A549 (cell line): Measurements from ENCODE around the gene YIPF5. TPM values are rescaled to one million over a fixed set of nuclear protein-coding genes. Genes with fewer than 3 reads are reported as not detected.

Experiments
- ATAC-seq, 2 experiments: fragments of 200-7000 bp in 1 of 2; fragments of >200 bp in 1 of 2; cut with Nextera tagmentation in 1 of 2; cut with Tn5 transposase in 1 of 2; 3 replicates each; pipeline versions ENCODE4 v1.8.0 to v1.9.1; 2018 to 2020; ENCODE audit warnings: mild to moderate bottlenecking in 1 of 2, moderate library complexity in 1 of 2
- CTCF ChIA-PET: fragments of 300-600 bp; sonication (Branson Sonifier 250); formaldehyde crosslinking; extraction: SDS; loops from one replicate; lab custom pipeline; 2021; ENCODE audit warnings: antibody characterized with exemption, inconsistent platforms; lab: Yijun Ruan, JAX
- POLR2A ChIA-PET: fragments of 350-600 bp; formaldehyde crosslinking; extraction: SDS; loops from one replicate; lab custom pipeline; 2021; ENCODE audit warnings: antibody characterized with exemption, inconsistent platforms; lab: Yijun Ruan, JAX
- DNase-seq, 2 experiments: peaks; one replicate each; pipeline versions ENCODE4 v3.0.0 to v3.0.0-alpha.2; 2011 to 2016; ENCODE audit warnings: low read depth in 1 of 2, low spot score in 1 of 2
- FAIRE-seq: peaks from 2 replicates; lab custom pipeline; 2011; peaks lifted over from hg19 to GRCh38; lab: Jason Lieb, UNC
- H3K27ac ChIP-seq, 2 experiments: fragments of >200 bp; sonication (Bioruptor Twin); formaldehyde crosslinking; 3 replicates each; pipeline ENCODE4 v1.5.1; 2016 to 2017
- H3K4me1 ChIP-seq: fragments of >200 bp; sonication (Bioruptor Twin); formaldehyde crosslinking; 3 replicates; pipeline ENCODE4 v1.6.1; 2016
- H3K4me2 ChIP-seq: fragments of >200 bp; sonication (Bioruptor Twin); formaldehyde crosslinking; 3 replicates; pipeline ENCODE4 v1.6.1; 2016
- H3K4me3 ChIP-seq: fragments of >200 bp; sonication (Bioruptor Twin); formaldehyde crosslinking; 3 replicates; pipeline ENCODE4 v1.5.1; 2016
- H3K9me3 ChIP-seq: fragments of >200 bp; sonication (Bioruptor Twin); formaldehyde crosslinking; 3 replicates; pipeline ENCODE4 v1.6.1; 2016
- CBX8 ChIP-seq: fragments of 200-600 bp; sonication (generic); IDR thresholded peaks from 2 replicates; pipeline ENCODE4 v1.6.1; 2016
- CEBPB ChIP-seq, 2 experiments: fragments of >200 bp in 1 of 2; sonication (Bioruptor Twin) in 1 of 2; formaldehyde crosslinking in 1 of 2; IDR thresholded peaks; 2 replicates each; pipeline ENCODE4 v1.6.1; 2012 to 2016
- CHD2 ChIP-seq: fragments of 150-350 bp; IDR thresholded peaks from 2 replicates; pipeline ENCODE4 v1.6.1; 2014; ENCODE audit warnings: low read length; ENCODE audit not compliant: partially characterized antibody
- EHMT2 ChIP-seq: fragments of 200-600 bp; sonication (generic); IDR thresholded peaks from 2 replicates; pipeline ENCODE4 v1.6.1; 2016; ENCODE audit warnings: antibody characterized with exemption, low read depth, mild to moderate bottlenecking, moderate library complexity
- EP300 ChIP-seq, 2 experiments: fragments of >200 bp; sonication (Bioruptor Twin); formaldehyde crosslinking; IDR thresholded peaks; 2 replicates in 1 of 2; 3 replicates in 1 of 2; pipeline ENCODE4 v1.6.1; 2016 to 2017
- FOXS1 ChIP-seq: fragments of 250-450 bp; sonication (Bioruptor Pico); IDR thresholded peaks from 2 replicates; pipeline ENCODE4 v1.5.0; 2020; ENCODE audit warnings: mild to moderate bottlenecking, moderate library complexity
- HDAC2 ChIP-seq: fragments of 200-600 bp; sonication (generic); IDR thresholded peaks from 2 replicates; pipeline ENCODE4 v1.6.1; 2016
- HOXB5 ChIP-seq: fragments of 250-450 bp; sonication (Bioruptor Pico); IDR thresholded peaks from 2 replicates; pipeline ENCODE4 v1.5.0; 2020; ENCODE audit warnings: mild to moderate bottlenecking, moderate library complexity
- JUNB ChIP-seq: fragments of >200 bp; sonication (Bioruptor Twin); formaldehyde crosslinking; IDR thresholded peaks from 2 replicates; pipeline ENCODE4 v1.6.1; 2016
- KDM1A ChIP-seq: fragments of 200-600 bp; sonication (generic); IDR thresholded peaks from 2 replicates; pipeline ENCODE4 v1.6.1; 2016; ENCODE audit warnings: low read depth, mild to moderate bottlenecking
- MAFK ChIP-seq: fragments of 450-650 bp; IDR thresholded peaks from 2 replicates; pipeline ENCODE4 v1.6.1; 2014; ENCODE audit not compliant: partially characterized antibody
- MAX ChIP-seq: IDR thresholded peaks from 2 replicates; pipeline ENCODE4 v1.6.1; 2012
- NFE2L2 ChIP-seq: fragments of 150-350 bp; conservative IDR thresholded peaks from 2 replicates; pipeline ENCODE4 v1.6.1; 2014; ENCODE audit warnings: low read length
- NR3C1 ChIP-seq: fragments of >200 bp; sonication (Bioruptor Twin); formaldehyde crosslinking; IDR thresholded peaks from 3 replicates; pipeline ENCODE4 v1.6.1; 2017
- PHF8 ChIP-seq: fragments of 200-600 bp; sonication (generic); IDR thresholded peaks from 2 replicates; pipeline ENCODE4 v1.6.1; 2016; ENCODE audit warnings: low read depth, mild to moderate bottlenecking, antibody characterized with exemption, moderate library complexity, borderline replicate concordance
- POLR2A ChIP-seq: IDR thresholded peaks from 2 replicates; pipeline ENCODE4 v1.6.1; 2012; ENCODE audit warnings: mild to moderate bottlenecking, low read length
- POLR2AphosphoS2 ChIP-seq: conservative IDR thresholded peaks from 2 replicates; pipeline ENCODE4 v1.6.1; 2012; ENCODE audit warnings: low read length, improper control_type of control experiment, inconsistent platforms
- RAD21 ChIP-seq, 2 experiments: fragments of >200 bp in 1 of 2; sonication (Bioruptor Twin) in 1 of 2; formaldehyde crosslinking in 1 of 2; IDR thresholded peaks in 1 of 2; conservative IDR thresholded peaks in 1 of 2; 2 replicates in 1 of 2; 3 replicates in 1 of 2; pipeline ENCODE4 v1.6.1; 2012 to 2018; ENCODE audit warnings: inconsistent platforms in 1 of 2
- RARB ChIP-seq: fragments of 250-450 bp; sonication (Bioruptor Pico); IDR thresholded peaks from 2 replicates; pipeline ENCODE4 v1.8.0; 2021; ENCODE audit warnings: mild to moderate bottlenecking, moderate library complexity
- REST ChIP-seq: fragments of 200-600 bp; sonication (generic); IDR thresholded peaks from 2 replicates; pipeline ENCODE4 v1.6.1; 2016; ENCODE audit warnings: antibody characterized with exemption, mild to moderate bottlenecking, moderate library complexity
- RNF2 ChIP-seq: fragments of 200-600 bp; sonication (generic); IDR thresholded peaks from 2 replicates; pipeline ENCODE4 v1.6.1; 2016; ENCODE audit warnings: low read depth, mild to moderate bottlenecking, antibody characterized with exemption, moderate library complexity, borderline replicate concordance
- SMC3 ChIP-seq: fragments of >200 bp; sonication (Bioruptor Twin); formaldehyde crosslinking; IDR thresholded peaks from 3 replicates; pipeline ENCODE4 v1.6.1; 2018; ENCODE audit warnings: inconsistent platforms
- SREBF2 ChIP-seq: fragments of 450-650 bp; IDR thresholded peaks from 2 replicates; pipeline ENCODE4 v1.6.1; 2014; ENCODE audit warnings: mild to moderate bottlenecking, moderate library complexity
- ZC3H11A ChIP-seq: fragments of 450-650 bp; IDR thresholded peaks from 2 replicates; pipeline ENCODE4 v1.6.1; 2014; ENCODE audit warnings: antibody characterized with exemption, mild to moderate bottlenecking
- ZFP36 ChIP-seq: fragments of 450-650 bp; IDR thresholded peaks from 2 replicates; pipeline ENCODE4 v1.6.1; 2014; ENCODE audit warnings: borderline replicate concordance; ENCODE audit not compliant: partially characterized antibody
- ZNF302 ChIP-seq: fragments of 250-450 bp; sonication (Bioruptor Pico); IDR thresholded peaks from 2 replicates; pipeline ENCODE4 v1.9.0; 2021; ENCODE audit warnings: inconsistent platforms, mild to moderate bottlenecking, moderate library complexity
- ZSCAN20 ChIP-seq: fragments of 250-450 bp; sonication (Bioruptor Pico); IDR thresholded peaks from 2 replicates; pipeline ENCODE4 v1.8.0; 2022; ENCODE audit warnings: mild to moderate bottlenecking, moderate library complexity
- WGBS: methylation state at CpG from one replicate; pipeline ENCODE4 v1.1.6; 2017; ENCODE audit errors: missing lambda C conversion rate; 5-methylcytosine and 5-hydroxymethylcytosine counted together
- polyA plus RNA-seq, 4 experiments: library from polyadenylated mRNA; depleted of rRNA in 3 of 4; stranded (reverse); fragments of >200 nt; fragmentation: RNase III in 1 of 4; extraction: RNeasy Plus Mini Kit Qiagen cat#74134 plus additional on column Dnase treatment in 1 of 4; gene quantifications; 2 replicates in 3 of 4; 3 replicates in 1 of 4; pipeline ENCODE4 v1.2.3, GENCODE V29; 2011 to 2017
- TF ChIP-seq, protein P1 (sequence below): fragments of >200 bp; sonication (Bioruptor Twin); formaldehyde crosslinking; IDR thresholded peaks from 3 replicates; pipeline ENCODE4 v1.5.1; 2016
- TF ChIP-seq, protein P2 (sequence below): fragments of 250-450 bp; sonication (Bioruptor Pico); IDR thresholded peaks from 2 replicates; pipeline ENCODE4 v1.5.0; 2020; ENCODE audit warnings: low read depth, mild to moderate bottlenecking, moderate library complexity

Gene YIPF5
- polyA plus RNA-seq, 2 of the 4 experiments (the other 2 are of a cell fraction): 54.9 to 80.2 TPM

DNA sequence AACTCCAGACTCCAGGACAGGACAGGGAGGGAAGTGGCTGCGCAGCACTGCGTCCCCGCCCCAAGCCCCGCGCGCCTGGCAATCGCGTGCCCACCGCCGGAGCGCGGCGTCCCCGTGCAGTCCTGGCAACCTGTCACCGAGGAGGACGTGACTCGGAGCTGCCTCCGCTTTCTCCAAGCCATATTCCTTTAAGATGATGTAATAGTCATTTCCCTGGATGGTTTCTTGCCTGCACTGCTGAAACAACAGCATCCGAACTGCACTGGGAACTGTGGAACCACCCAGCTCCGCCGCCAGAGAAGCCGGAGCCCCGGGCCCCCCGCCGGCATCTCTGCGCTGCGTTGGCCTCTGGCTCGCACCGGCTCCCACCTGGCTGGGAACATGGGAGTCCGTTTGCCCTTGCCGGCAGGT is 34.7 kb upstream of the YIPF5 start:
- peak; percentile 64 to 78 for ATAC-seq
- peak overlapping the region; percentile 48 for H3K4me3 ChIP-seq

GRCh38 chr5:144203750-144204596 is 33.5 kb upstream of the YIPF5 start:
- Histone ChIP-seq H3K27ac (no peak overlapping the region), H3K4me1 (peaks cover 25% of the 10 kb centered on the region), H3K9me3 (no peaks in the 10 kb centered on the region), H3K4me2 (no peak overlapping the region), H3K4me3 (no peak overlapping the region)
- 45% methylated on average over 10 of the region's 10 CpGs for WGBS
- ATAC-seq: peak; percentile 63 to 75; a peak in 4 of 6 replicates
- ChIA-PET CTCF (interaction anchor here (0.6 to 3.2 kb wide), 38 partner anchors 8 to 1909 kb away, joined by 3 to 29 read pairs (median 4); partner anchors contain the start of gene PLAC8L1), POLR2A (no interaction called here)
- peak; percentile 99 for FAIRE-seq
- DNase-seq: peak in 1 of 2 experiments; percentile 79
- TF ChIP-seq ZNF302 (CRISPR knock-in tag): no peak
- peak; percentile 91 to 93 for TF ChIP-seq RAD21 (conservative IDR thresholded peaks at IDR 0.05 in 1 of 2, IDR thresholded peaks at IDR 0.05 in 1 of 2)
- TF ChIP-seq SMC3: peak; percentile 78
- TF ChIP-seq, protein P1, sequence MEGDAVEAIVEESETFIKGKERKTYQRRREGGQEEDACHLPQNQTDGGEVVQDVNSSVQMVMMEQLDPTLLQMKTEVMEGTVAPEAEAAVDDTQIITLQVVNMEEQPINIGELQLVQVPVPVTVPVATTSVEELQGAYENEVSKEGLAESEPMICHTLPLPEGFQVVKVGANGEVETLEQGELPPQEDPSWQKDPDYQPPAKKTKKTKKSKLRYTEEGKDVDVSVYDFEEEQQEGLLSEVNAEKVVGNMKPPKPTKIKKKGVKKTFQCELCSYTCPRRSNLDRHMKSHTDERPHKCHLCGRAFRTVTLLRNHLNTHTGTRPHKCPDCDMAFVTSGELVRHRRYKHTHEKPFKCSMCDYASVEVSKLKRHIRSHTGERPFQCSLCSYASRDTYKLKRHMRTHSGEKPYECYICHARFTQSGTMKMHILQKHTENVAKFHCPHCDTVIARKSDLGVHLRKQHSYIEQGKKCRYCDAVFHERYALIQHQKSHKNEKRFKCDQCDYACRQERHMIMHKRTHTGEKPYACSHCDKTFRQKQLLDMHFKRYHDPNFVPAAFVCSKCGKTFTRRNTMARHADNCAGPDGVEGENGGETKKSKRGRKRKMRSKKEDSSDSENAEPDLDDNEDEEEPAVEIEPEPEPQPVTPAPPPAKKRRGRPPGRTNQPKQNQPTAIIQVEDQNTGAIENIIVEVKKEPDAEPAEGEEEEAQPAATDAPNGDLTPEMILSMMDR: peak; percentile 91

More for the DNA sequence above, 34.7 kb upstream of the YIPF5 start:
- H3K4me2 ChIP-seq: peak overlapping the region; percentile 90
- FAIRE-seq (no peak), DNase-seq (peak in 1 of 2 experiments; percentile 34)
- WGBS: 3% methylated on average over 31 of the region's 31 CpGs
- H3K9me3 ChIP-seq: no peaks in the 10 kb centered on the region
- peak overlapping the region; percentile 61 to 76 for H3K27ac ChIP-seq
- TF ChIP-seq FOXS1 (CRISPR knock-in tag) (no peak), POLR2AphosphoS2 (no peak), MAFK (no peak), NR3C1 (no peak), JUNB (no peak), PHF8 (no peak), ZSCAN20 (no peak), MAX (peak; percentile 26; the same call in 1 of the 2 replicates), RARB (CRISPR knock-in tag) (no peak), CBX8 (no peak), EHMT2 (no peak), REST (no peak), NFE2L2 (no peak), CHD2 (no peak), SREBF2 (no peak), ZFP36 (no peak), ZC3H11A (no peak), KDM1A (no peak), HOXB5 (CRISPR knock-in tag) (no peak), POLR2A (no peak), EP300 (IDR thresholded peaks at IDR 0.05) (no peak), HDAC2 (peak; percentile 27; the same call in 1 of the 2 replicates), CEBPB (IDR thresholded peaks at IDR 0.05) (0 out of 4 replicates have a peak, but pooled peaks have one; percentile 21 to 26), RNF2 (no peak)
- TF ChIP-seq, protein P2, sequence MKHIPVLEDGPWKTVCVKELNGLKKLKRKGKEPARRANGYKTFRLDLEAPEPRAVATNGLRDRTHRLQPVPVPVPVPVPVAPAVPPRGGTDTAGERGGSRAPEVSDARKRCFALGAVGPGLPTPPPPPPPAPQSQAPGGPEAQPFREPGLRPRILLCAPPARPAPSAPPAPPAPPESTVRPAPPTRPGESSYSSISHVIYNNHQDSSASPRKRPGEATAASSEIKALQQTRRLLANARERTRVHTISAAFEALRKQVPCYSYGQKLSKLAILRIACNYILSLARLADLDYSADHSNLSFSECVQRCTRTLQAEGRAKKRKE (CRISPR knock-in tag): no peak
- peaks cover 20% of the 10 kb centered on the region; the same call in 2 of the 3 replicates for H3K4me1 ChIP-seq
- ChIA-PET CTCF (interaction anchor here (0.8 to 3.2 kb wide), 12 partner anchors 9 to 1925 kb away, joined by 3 to 23 read pairs (median 5); partner anchors contain the start of gene PLAC8L1), POLR2A (no interaction called here)
